ENCODE results near the gene ACTN1. TPM values are rescaled to one million over a fixed set of nuclear protein-coding genes. Genes with fewer than 3 reads are reported as not detected.

The ACTN1 gene
- total and polyA plus RNA-seq, 2 experiments from 2014 or later = 88.0 to 163 TPM

DNA sequence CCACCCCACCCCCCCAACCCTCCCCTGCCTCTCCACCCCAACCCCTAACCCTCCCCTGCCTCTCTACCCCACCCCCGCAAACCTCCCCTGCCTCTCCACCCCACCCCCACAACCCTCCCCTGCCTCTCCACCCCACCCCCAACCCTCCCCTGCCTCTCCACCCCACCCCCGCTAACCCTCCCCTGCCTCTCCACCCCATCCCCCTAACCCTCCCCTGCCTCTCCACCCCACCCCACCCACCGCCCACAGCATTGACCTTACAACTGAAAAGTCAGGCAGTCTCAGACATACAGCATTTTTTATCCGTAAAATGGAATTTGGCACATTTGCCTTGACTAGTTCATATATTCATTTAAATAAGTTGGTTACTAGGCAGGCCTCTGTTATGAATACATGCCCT, 38.6 kb upstream of the ACTN1 start:
- Histone ChIP-seq H3K27ac (no peak overlapping the region), H3K9me2 (replicated peaks; ENCODE audit: insufficient read depth) (no peaks in the 10 kb centered on the region), H4K20me1 (ENCODE audit: insufficient read depth, poor library complexity, severe bottlenecking) (no peaks in the 10 kb centered on the region), H3K9me3 (ENCODE audit: low read depth) (no peaks in the 10 kb centered on the region), H2AFZ (no peak overlapping the region), H3K4me3 (no peak overlapping the region), H3K36me3 (replicated peaks; ENCODE audit: insufficient read depth, low read depth) (no peaks in the 10 kb centered on the region), H3K79me2 (no peaks in the 10 kb centered on the region), H3K4me1 (ENCODE audit: insufficient read depth) (peaks cover 14% of the 10 kb centered on the region), H3K4me2 (no peak overlapping the region), H3K27me3 (no peaks in the 10 kb centered on the region)
- WGBS (ENCODE audit: low lambda C conversion rate, missing lambda C conversion rate) = 90% methylated on average over 2 of the region's 4 CpGs
- DNase-seq (ENCODE audit: low spot score) = no peak
- TF ChIP-seq EZH2 (IDR thresholded peaks at IDR 0.05; ENCODE audit: borderline replicate concordance) = no peak
- no peak for TF ChIP-seq EZH2phosphoT487 (IDR thresholded peaks at IDR 0.05; ENCODE audit: low read depth, severe bottlenecking, unreplicated experiment)
- no peak for TF ChIP-seq CTCF (IDR thresholded peaks at IDR 0.05; ENCODE audit: poor library complexity)

GRCh38 chr14:69014829-69015259, 35.7 kb upstream of the ACTN1 start:
- DNase-seq (ENCODE audit: low spot score) = no peak
- Histone ChIP-seq H3K9me2 (replicated peaks; ENCODE audit: insufficient read depth) (no peaks in the 10 kb centered on the region), H3K4me3 (no peak overlapping the region), H3K79me2 (no peaks in the 10 kb centered on the region), H3K4me1 (ENCODE audit: insufficient read depth) (peaks cover 14% of the 10 kb centered on the region), H3K36me3 (replicated peaks; ENCODE audit: insufficient read depth, low read depth) (no peaks in the 10 kb centered on the region), H4K20me1 (ENCODE audit: insufficient read depth, poor library complexity, severe bottlenecking) (no peaks in the 10 kb centered on the region), H3K27me3 (no peaks in the 10 kb centered on the region), H3K9me3 (ENCODE audit: low read depth) (no peaks in the 10 kb centered on the region), H3K27ac (no peak overlapping the region), H3K4me2 (no peak overlapping the region), H2AFZ (no peak overlapping the region)
- TF ChIP-seq EZH2phosphoT487 (IDR thresholded peaks at IDR 0.05; ENCODE audit: low read depth, severe bottlenecking, unreplicated experiment) (no peak), CTCF (IDR thresholded peaks at IDR 0.05; ENCODE audit: poor library complexity) (no peak), EZH2 (IDR thresholded peaks at IDR 0.05; ENCODE audit: borderline replicate concordance) (no peak)
- 94% methylated on average over 6 of the region's 6 CpGs for WGBS (ENCODE audit: low lambda C conversion rate, missing lambda C conversion rate)

DNA sequence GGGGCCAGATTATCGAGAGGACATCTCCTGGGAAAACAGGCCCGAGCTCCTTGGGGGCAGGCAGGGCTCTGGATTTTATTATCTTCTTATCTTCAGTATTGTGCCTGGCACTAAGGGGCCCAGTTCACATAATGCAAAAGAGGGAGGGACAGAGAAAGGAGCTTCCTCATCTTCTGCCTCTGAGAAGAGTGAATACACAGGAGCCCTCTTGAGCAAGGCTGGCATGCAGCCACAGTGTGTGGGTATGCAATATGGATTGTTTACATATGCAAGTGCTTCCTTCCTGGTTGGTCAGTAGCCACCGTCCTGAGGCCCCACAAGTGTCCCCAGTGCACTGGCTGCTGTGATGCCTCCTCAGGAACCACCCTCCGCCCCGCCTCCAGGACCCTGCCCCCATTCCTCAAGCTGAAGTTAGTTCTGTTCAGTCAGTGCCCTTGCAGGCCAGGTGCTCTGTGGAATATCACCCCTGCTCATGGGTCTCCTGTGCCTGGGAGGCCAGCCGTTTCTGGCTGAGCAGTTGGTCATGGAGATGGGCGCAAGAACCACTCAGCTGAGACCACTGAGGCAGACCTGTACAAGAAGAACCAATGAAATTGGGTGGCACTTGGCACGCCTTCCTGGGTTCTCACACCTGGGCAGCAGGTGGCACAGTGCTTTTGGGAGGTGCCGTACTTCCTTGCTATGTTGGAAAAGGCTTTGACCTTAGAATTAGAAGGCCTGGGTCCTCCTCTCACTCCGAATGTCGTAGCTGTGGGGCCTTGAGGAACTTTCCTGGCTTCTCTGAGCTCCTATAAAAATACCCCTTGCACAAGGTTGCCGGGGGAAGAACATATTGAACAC, 35.1 kb upstream of the ACTN1 start:
- peak overlapping the region; percentile 39 for H3K4me2 ChIP-seq
- H3K36me3 ChIP-seq (replicated peaks; ENCODE audit: insufficient read depth, low read depth) = no peaks in the 10 kb centered on the region
- H4K20me1 ChIP-seq (ENCODE audit: insufficient read depth, poor library complexity, severe bottlenecking) = no peaks in the 10 kb centered on the region
- H3K27ac ChIP-seq = peak overlapping the region; percentile 52
- no peaks in the 10 kb centered on the region for H3K9me3 ChIP-seq (ENCODE audit: low read depth)
- no peak overlapping the region for H3K4me3 ChIP-seq
- TF ChIP-seq EZH2phosphoT487 (IDR thresholded peaks at IDR 0.05; ENCODE audit: low read depth, severe bottlenecking, unreplicated experiment) (no peak), EZH2 (IDR thresholded peaks at IDR 0.05; ENCODE audit: borderline replicate concordance) (no peak), CTCF (IDR thresholded peaks at IDR 0.05; ENCODE audit: poor library complexity) (no peak)
- no peaks in the 10 kb centered on the region for H3K27me3 ChIP-seq
- peak; percentile 78 for DNase-seq (ENCODE audit: low spot score)
- H3K79me2 ChIP-seq = no peaks in the 10 kb centered on the region
- no peak overlapping the region for H2AFZ ChIP-seq
- no peaks in the 10 kb centered on the region for H3K9me2 ChIP-seq (replicated peaks; ENCODE audit: insufficient read depth)
- WGBS (ENCODE audit: low lambda C conversion rate, missing lambda C conversion rate) = 61% methylated on average over 12 of the region's 12 CpGs
- peaks cover 14% of the 10 kb centered on the region for H3K4me1 ChIP-seq (ENCODE audit: insufficient read depth)

Measured in hepatocyte (in vitro differentiated cells).